ENCODE data around the gene SH2D3C.

SH2D3C gene

DNA sequence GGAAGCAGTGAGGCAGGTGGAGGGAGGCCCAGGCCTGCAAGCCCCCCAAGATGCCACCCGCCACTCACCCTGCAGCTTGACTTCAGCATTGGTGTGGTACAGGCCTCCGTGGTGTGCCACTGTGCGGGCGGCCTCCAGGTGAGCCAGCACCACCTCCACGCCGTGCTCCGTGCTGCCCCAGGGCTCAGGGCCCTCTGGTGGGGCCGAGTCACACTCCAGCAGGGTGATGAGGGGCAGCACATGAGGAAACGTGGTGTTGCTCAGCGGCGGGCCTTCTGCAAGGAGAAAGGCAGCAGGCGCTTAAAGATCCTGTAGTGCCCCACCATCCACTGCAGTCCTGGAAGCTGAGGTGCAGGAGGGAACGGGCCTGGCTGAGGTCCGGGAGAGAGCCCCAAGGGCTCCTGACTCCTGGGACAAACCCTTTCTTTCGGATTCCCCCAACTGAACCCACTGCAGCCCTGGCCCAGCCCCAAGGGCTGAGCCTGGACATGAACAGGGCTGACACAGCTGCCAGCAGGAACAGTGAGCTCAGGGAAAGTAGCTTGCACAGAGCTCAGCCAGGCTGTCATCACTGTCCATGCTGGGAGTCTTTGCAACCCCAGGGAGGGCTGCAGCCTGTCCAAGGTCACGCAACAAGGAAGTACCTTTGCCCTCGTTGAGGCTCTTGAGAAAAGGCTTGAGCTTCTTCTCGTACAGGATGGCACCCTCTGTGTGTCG, 38.7 kb downstream of the SH2D3C start:
- DNase-seq (ENCODE audit: low read depth in 2 of 2): no peak

DNA sequence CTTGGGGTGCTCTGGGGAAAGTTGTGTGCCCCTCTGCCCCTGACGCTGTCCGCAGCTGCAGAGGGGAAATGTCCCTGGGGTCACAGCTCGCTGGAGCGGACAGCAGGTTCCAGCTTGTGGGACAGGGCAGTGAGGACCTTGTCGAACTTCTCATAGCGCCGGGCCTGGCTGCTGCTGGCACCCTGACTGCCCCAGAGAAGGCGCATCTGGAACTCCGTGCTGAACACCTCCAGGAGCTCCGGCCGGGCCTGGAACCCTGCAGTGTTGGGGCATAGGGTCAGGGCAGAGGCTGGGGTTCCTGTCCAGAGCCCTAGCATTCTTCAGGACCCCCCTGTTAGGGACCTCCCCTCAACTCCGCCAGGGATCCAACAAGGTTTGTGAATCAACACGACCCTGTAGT, 39.8 kb downstream of the SH2D3C start:
- DNase-seq (ENCODE audit: low read depth in 2 of 2): no peak

DNA sequence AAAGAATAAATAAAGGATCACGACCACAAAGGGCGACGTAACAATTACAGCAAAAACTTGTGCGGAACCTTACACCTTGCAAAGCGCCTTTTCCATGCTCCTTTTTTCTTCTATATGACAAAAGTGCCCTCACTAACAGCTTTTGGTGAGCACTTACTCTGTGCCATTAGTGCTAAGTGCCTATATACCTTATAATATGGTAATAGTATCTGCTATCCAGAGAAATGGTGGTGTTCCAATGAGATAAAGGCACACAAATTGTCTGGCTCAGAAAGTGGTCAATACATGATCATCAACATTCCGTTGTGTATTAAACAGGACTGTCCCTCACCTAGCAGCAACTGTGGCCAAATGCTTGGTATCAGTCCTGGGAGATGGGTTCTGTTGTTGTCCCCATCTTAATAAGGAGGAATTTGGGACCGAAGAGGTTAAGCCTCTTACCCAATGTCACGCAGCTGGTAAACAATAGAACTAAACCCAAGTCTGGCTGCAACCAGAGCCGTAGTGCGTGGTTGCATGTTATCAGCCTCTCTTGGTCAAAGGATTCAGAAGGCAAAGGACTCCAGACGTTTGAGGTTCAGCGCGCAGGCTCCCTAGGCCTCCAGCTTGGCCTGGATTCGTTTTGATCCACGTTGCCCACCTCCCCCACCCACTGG, 42.8 kb downstream of the SH2D3C start:
- DNase-seq (ENCODE audit: low read depth in 2 of 2): no peak

DNA sequence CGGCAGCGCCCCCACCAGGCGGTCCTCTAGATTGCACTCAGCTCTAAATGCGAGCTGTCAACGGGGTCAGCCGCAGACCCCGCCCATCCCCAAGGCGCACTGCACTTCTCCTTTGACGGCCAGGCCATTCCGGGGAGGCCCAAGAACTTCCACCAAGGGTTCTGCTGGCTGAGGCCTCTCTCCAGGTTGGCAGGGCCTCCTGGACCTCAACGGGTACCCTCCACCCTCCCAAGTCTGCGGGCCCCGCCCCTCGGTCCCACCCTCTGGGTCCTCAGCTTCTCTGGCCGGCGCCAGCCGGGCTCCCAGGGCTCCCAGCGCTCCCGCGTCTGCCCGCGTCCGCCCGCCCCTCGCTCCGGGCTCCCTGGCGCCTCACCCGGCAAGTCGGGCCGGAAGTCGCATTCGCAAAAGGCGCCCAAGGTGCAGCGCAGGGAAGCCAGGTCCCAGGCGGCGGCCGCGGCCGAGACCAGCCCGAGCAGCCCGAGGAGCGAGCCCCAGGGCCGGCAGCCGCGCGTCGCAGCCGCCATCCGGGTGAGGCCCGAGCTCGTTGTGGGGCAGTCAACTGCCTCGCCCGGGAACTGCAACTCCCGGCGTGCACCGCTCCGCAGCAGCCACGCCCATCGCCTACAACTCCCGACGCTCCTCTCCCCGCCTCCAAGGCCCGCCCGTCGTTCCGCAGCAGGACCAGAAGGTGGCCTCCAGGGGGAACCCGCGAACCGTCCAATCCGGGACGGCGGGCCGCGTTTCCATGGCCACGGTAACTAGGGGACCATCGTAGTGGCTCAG, 43.5 kb downstream of the SH2D3C start, which contains the start of gene TOR2A:
Gene TOR2A (minus strand): TSS at position 548 of the 783 bp plus-strand sequence. CDS start 24 bp downstream, at position 524.
- peak; percentile 92 to 94 for DNase-seq (ENCODE audit: low read depth in 2 of 2)

DNA sequence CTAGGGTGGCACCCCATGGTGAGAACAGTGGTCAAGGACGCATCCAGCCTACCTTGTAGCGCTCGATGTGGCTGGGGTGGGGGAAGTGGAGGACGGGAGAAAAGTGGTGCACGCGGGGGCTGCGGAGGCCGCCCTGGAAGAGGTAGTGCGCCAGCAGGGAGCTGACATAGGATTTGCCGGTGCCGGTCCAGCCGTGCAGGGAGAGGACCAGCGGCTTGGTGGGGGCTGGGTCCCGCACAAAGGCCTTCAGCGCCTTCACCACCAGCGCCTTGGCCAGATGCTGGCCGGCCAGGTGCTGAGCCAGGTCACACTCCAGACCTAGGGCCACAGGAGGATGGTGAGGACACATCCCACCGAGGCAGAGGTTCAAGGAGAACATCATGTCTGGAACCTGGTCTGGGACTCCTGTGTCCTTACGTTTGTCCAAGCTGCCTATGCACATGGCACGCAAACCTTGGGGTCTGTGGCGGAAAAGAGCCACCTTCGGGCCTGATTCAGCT, 44.2 kb downstream of the SH2D3C start:
- no peak for DNase-seq (ENCODE audit: low read depth in 2 of 2)

DNA sequence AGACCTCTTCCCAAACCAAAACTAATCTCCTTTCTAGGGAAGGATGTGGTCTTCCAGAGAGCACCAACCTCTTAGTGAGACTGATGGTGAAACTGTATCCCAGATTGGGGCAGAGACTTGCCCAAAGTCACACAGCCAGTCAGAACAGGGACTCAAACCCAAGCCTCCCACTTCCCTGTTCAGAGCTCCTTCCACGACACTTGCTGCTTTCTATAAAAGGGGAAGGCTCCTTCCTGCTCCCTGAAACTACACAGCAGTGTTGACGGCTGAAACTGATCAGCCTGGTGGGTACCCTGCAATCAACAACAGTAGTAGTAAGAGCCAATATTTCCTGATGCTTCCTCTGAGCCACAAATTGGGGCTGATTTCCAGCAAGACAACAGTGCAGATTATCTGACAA, 44.9 kb downstream of the SH2D3C start:
- no peak for DNase-seq (ENCODE audit: low read depth in 2 of 2)

DNA sequence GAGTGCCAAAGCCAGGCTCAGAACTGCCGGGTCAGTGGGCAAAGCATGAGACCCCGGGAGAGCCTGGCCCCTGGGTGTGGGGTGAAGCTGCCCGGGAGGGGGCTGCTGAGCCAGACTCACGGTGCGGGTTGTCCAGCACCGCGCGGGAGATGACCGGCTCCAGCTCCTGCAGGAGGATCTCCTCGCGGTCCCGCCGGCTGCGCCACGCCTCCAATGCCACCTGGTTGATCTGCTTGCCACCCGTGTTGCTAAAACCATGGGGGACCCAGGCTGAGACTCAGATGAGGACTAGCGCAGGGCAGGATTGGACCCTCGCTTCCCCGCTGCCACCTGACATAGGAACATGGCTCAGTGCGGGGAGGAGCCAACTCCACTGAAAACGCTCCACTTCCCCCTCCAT, 46.0 kb downstream of the SH2D3C start:
- no peak for DNase-seq (ENCODE audit: low read depth in 2 of 2)

DNA sequence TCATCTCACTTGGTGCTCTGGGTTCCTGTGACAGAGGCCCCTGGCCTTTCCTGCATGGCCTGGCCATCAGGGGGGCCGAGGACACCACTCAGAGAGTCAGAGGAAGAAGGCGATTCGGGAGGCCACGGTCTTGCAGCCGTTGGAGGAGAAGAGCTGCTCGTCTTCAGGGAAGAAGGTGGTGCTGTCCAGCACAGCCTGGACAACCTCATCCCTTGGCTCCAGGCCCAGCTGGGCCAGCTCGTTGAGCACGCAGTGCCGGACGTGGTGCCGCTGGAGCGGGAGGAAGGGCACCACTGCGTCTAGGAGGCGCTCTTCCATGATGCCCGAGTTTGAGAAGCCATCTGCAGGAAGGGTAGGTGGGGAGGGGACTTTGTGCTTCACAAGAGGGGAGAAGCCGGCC, 46.5 kb downstream of the SH2D3C start:
- DNase-seq (ENCODE audit: low read depth in 2 of 2): no peak

DNA sequence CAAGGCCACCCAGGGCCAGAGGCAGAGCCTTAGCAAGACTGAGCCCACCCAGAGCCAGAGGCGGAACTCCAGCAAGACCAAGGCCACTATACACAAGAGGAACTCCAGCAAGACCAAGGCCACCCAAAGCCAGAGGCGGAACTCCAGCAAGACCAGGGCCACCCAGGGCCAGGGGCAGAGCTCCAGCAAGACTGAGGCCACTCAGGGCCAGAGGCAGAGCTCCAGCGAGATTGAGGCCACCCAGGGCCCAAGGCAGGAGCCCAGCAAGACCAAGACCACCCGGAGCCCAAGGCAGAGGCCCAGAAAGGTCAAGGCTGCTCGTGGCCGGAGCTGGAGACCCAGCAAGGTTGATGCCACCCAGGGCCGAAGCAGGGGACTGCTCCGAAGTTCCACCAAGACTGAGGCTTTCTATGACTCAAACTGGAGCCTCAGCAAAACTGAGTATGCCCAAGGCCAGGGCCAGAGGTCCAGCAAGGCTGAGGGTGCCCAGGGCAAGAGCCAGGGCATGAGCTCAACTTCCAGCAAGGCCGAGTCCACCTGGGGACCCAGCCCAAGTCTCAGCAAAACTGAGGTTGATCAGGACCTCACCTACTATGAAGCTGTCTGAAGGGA, 47.6 kb downstream of the SH2D3C start:
- no peak for DNase-seq (ENCODE audit: low read depth in 2 of 2)

DNA sequence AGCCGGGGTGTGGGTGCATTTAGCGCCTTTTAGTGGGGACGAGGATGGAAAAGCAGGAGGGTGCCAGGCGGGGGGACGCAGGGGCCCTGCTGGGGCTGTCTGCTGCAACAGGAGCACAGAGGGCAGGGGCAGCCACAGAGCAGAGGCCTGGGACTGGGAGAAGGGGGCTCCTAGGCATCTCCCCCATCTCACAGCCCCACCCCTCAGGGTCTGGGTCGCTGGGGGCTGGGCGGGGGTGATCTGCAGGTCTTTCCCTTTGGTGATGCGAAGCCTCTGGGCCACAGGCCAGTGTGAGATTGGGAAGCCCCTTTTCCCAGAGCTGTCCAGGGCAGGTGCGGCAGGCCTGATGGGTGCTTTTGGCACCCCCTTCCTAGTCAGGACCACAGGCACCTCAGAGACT, 48.2 kb downstream of the SH2D3C start:
- no peak for DNase-seq (ENCODE audit: low read depth in 2 of 2)

DNA sequence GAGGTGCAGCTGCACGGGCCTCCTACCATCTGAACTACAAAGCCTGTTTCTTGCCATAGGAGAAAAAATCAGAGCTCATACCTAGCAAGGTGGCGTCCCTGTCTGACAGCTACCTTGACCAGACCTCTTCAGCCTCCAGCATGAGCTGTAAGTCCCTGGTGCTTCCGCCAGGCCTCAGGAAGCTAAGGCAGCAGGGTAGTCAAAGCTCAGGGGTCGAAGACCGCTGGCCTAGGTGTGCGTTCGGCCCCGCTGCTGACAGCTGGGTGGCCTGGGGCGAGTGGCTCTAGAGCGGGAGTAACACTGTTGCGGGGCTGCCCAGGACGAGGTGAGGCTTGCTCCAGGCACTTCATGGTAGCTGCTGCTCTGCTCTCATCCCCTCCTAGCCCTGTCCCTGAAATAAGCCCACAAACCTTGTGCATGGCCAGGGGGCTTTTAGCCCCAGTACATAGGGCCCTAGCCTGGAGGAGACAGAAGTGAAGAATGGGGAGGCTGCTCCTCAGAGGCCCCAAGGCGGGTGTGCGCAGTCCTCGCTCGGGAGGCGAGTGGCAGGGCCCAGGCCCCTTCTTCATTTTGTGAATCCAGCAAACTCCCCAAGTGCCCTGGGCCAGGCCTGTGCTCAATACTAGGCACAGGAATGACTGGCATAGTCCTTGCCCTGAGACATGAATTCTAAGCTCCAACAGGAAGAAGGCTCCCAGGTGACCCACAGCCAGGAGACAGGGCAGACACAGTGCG, 48.8 kb downstream of the SH2D3C start:
- DNase-seq (ENCODE audit: low read depth in 2 of 2): no peak

DNA sequence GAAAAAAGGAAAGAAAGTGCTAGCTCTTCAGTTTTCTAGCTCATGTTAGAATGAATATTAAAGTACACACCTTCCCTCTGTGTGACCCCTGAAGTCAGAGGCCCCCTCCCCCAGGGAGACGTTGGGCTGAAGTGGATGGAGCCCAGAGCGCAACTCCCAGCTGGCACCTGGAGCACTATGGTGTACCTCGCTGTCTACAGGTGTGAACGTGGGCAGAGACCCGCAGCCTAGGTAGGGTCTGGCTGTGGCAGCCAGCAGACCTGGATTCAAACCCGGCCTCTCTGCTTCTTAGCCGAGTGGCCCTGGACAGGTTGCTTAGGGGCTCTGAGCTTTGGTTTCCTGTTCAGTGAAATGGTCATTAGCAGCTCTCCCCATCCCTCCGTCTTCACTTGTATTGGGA, 49.7 kb downstream of the SH2D3C start:
- DNase-seq (ENCODE audit: low read depth in 2 of 2): no peak

DNA sequence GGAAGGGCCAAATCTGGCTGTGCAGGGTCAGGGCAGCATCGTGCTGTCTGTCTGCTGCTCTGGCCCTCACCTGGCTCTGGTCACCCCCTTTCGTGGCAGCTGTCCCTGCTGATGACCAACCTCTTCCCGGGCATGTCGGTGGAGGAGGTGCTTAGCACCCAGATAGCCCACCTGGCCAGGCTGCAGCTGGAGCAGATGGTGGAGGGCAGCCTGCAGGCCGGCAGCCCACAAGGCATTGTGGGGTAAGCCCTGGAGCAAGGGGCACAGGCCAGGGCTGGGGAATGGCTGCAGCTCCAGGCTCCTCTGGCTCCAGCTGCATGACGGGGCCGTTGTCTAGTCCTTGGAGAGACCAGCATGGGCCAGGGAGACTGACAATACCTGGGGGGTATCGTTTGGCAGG, 51.6 kb downstream of the SH2D3C start:
- no peak for DNase-seq (ENCODE audit: low read depth in 2 of 2)

DNA sequence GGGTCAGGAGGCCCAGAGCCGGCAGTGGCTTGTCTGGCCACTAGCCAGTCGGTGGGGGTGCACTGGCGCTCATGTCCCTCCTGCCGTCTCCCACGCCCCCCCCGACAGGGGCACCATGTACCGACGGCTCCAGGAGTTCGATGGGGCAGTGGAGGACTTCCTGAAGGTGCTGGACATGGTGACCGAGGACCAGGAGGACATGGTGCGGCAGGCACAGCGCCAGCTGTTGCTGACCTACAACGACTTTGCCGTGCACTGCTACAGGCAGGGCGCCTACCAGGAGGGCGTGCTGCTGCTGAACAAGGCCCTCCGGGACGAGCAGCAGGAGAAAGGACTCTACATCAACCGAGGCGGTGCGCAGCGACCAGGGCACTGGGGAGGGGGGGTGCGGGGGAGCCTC, 54.5 kb downstream of the SH2D3C start:
- no peak for DNase-seq (ENCODE audit: low read depth in 2 of 2)

DNA sequence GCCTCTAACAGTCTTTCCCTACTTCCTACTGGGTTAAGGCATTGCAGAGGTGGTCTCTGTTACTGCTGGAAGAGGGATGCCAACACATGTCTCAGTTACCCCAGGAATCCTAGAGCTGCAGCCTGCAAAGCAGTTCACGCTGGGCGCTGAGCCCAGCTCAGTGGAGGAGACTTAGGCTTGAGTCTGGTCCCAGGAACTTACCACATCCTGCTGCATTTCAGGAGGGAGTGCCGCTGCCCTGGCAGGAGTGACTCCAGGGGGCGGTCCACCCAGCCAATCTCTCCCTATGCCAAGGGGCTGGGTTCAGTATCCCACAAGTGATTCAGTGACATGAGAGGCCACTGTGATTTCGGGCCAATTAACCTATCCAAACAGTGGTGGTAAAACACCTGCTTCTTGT, 55.0 kb downstream of the SH2D3C start:
- DNase-seq (ENCODE audit: low read depth in 2 of 2): no peak

DNA sequence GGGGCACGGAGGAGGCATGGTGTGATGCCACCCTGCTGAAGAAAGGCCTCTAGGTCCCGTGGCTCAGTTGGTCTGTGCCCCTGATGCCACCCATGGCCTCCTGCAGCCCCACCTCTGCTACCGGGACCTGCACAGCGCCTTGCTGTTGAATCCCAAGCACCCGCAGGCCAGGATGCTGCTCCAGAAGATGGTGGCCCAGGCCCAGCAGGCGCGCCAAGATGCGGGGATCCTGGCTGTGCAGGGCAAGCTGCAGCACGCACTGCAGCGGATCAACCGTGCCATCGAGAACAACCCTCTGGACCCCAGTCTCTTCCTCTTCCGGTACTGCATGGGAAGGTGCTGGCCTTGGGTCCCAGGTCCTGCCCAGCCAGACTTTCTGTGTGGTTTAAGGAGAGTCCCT, 55.5 kb downstream of the SH2D3C start:
- no peak for DNase-seq (ENCODE audit: low read depth in 2 of 2)

DNA sequence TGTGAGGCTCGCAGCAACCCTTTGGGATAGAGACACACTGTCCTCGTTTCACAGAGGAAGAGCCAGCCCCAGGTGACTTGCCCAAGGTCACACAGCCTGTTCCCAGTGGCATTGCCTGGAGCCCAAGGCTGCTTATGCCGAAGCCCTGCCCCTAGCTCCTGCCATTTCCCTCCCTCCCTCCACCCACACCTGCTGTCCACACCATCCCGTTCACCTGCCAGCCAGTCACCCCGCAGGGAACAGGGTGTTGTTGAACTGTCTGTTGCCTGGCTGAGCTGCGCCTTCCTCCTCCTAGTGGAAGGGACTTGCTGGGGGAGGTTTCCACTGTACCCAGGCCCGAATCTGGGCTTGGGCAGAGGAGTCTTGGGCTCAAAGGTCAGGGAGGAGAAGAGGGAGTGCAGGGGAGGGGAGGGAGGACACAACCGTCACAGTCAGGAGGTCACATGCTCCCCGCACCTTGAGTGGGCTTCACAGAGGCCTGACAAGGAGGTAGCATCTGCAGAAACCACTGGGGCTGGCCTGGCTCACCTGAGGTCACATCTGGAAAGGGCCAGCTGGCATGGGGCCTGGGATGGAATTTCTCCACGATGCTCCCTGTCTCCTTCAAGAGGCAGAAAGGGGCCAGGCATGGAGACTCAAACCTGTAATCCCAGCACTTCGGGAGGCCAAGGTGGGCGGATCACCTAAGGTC, 56.3 kb downstream of the SH2D3C start:
- no peak for DNase-seq (ENCODE audit: low read depth in 2 of 2)

DNA sequence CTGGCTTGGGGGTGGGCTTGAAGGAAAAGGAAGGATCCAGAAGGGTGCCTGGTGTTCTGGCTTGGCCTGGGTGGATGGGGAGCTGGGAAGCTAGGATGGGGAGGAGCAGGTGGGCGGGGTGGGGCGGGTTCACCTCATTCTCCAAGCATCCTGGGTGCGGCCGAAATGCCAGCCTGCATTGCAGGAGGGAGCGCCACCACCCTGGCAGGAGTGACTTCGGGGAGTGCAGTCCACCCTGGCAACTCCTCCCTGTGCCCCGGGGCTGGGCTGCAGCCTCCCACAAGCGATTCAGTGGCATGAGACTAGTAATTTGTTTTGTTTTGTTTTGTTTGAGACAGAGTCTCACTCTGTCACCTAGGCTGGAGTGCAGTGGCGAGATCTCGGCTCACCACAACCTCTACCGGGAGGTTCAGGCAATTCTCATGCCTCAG, 57.1 kb downstream of the SH2D3C start:
- DNase-seq (ENCODE audit: low read depth in 2 of 2): no peak

DNA sequence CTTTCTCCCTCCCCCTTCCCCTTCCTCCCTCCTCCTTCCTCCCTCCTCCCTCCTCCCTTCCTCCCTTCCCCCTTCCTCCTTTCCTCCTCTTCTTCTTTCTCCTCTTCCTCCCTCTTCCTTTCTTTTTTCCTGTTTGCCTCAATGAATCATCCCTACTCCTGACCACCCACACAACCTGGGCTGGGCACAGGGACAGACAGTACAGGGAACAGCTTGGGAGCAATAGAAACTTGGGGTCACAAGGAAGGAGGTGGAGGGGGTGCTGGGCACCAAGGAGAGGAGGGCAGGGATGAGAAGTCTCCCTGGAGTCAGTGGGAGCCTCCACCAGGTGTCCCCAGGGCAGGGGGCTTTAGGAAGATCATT, 57.6 kb downstream of the SH2D3C start:
- DNase-seq (ENCODE audit: low read depth in 2 of 2): no peak

DNA sequence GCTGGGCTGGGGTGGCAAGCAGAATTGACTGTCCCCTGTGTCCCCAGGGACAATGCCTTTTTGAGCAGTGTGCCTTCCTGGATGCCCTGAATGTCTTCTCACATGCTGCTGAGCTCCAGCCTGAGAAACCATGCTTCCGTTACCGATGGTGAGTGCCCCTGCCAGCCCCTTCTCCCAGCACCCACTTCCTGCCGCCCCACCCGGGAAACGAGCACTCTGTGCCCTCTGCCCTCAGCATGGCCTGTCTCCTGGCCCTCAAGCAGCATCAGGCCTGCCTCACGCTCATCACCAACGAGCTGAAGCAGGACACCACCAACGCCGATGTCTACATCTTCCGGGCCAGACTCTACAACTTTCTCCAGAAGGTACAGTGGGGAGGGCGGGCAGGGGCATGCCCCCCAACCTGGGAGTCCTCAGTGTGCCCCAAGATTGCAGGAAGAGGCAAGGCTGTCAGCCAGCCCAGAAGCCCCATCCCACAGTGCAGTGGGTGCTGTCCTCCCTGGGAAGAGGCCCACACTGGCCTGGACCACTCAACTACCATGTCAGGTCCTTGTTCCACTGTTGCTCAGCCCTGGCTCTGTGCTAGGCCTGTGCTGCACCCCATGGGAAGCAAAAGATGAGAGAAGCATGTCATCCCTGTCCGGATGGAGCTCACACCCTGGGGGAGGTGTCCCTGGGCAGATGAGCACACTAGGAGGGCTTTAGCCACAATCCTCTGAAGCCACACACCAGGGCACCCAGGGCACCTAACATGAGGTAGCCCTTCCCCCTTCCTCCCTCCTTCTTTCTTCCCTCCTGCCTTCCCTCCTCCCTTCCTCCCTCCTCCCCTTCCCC, 58.2 kb downstream of the SH2D3C start:
- DNase-seq (ENCODE audit: low read depth in 2 of 2): no peak
